Stimulated activated CD8-positive, alpha-beta memory T cell treated with anti-CD3 and anti-CD28 coated beads, Interleukin-12 subunit alpha, Interleukin-12 subunit beta, amount 100 ng/mL, for 1 hour (primary cell): ENCODE data around the gene C12orf76.
"Not testable (repeated sequence)": the region's sequence is repeated elsewhere in the genome, so short reads cannot be mapped to it uniquely, and the experiment has no call there.

Experiments
- DNase-seq: peaks from one replicate; pipeline ENCODE4 v3.0.0-alpha.2; 2020; ENCODE audit warnings: low read depth

C12orf76 gene

DNA sequence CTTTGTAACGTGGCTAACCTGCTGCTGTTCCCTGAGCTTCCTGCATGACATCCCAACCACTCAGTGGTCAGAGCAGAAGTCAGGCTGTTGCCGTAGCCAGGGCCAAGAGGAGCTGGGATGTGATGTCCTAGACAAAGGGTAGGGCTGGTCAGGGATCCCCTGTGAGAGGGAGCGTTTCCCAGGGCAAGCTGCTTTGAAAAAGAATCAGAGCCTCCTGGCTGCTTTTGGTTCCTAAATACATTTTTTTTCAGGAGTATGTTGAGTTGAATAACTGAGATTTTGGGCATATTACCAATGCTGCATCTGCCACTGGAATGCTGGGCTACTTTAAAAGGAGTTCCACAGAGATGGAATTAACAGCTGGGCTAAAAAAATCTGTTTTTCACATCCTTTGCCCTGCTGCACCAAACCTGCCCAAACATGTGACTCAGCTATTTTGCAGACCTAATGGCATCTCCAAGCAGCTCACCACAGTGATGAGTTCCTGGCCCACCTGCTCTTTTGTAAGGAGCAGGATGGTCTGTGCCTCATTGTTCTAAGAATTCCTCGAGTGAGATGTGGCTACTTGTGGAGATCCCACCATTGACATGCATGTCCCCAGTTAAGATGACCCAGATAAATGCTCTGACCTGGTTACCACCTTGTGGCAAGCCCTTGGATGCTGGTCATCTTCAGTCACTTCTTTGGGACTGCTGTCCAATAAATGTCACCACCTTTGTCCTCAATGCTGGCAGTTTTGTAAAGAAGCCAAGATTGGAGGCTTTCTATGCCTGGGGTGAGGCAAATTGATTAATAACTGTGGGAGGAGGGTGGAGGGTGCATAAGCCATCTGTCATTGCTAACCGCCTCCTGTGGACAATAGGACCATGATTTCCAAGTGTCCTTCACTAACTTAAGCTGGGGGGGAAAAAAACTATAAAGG lies 25.0 kb downstream of the C12orf76 start:
- DNase-seq: no peak

DNA sequence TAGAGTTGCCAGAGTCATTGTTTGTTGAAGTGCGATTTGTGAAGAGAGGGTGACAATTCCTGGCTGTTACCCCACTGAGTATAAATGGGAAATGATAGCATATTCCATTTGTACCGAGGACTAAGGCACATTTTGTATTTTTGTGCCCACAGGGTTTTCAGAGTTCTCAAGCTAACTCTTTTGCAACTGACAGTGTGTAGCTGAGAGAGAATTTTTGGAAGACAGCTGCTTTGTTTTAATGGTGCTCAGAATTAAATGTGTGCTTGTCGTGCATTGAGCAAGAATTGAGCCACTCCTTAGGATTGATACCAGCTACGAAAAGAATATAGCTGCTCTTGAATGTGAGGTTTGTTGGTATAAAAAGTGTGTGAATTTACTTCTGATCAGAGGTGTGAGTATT lies 27.4 kb downstream of the C12orf76 start:
- DNase-seq: no peak

DNA sequence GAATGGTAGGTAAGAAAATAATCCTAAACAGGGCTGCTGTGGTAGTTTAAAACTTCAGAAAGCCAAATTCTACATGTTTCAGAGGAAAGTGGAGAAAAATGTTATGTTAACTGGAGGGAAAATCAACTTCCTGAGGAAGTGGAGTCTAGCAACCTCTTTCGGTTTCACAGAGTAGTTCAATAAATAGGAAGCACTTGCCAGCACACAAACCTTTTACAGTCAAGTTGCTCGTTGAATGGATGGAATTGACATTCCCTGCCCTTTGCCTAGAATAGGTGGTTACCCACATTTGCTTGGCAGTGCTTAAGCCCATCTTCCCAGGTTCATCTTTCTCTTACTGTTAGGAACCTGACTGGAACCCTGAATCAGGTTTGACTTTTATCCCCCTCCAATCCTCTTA lies 33.2 kb downstream of the C12orf76 start:
- DNase-seq: no peak

DNA sequence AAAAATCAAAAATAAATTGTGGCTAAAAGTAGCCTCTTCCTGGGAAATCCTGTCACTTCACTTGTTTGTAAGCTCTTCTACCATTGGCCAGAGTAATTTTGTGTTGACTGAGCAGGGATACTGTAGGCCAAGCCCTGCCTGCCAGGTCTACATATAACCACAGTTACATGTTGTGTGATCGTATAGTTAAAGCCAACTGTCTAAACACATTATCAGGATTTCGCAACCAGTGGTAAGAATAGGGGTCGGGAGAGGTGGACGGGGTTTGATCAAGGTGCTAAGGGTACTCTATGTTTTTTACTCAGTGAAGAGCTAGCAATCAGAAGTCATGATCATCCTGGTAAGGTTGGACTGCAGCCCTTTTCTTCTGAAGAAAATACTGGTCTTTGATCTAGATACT lies 35.7 kb downstream of the C12orf76 start:
- DNase-seq: no peak

DNA sequence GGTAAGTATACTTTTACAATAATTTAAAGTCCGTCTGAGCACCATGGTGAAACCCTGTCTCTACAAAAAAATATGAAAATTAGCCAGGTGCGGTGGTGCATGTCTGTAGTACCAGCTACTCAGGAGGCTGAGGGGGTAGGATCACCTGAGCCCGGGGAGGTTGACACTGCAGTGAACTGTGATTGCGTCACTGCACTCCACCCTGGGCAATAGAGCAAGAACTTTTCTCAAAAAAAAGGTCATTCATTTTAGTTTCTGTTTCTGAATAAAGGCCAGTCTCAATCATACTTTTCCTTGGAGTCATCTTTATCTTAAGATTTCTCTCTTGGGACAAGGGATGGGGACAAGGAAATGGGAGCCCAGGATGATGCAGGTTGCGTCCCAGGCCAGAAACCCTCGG lies 36.2 kb downstream of the C12orf76 start:
- no peak for DNase-seq

DNA sequence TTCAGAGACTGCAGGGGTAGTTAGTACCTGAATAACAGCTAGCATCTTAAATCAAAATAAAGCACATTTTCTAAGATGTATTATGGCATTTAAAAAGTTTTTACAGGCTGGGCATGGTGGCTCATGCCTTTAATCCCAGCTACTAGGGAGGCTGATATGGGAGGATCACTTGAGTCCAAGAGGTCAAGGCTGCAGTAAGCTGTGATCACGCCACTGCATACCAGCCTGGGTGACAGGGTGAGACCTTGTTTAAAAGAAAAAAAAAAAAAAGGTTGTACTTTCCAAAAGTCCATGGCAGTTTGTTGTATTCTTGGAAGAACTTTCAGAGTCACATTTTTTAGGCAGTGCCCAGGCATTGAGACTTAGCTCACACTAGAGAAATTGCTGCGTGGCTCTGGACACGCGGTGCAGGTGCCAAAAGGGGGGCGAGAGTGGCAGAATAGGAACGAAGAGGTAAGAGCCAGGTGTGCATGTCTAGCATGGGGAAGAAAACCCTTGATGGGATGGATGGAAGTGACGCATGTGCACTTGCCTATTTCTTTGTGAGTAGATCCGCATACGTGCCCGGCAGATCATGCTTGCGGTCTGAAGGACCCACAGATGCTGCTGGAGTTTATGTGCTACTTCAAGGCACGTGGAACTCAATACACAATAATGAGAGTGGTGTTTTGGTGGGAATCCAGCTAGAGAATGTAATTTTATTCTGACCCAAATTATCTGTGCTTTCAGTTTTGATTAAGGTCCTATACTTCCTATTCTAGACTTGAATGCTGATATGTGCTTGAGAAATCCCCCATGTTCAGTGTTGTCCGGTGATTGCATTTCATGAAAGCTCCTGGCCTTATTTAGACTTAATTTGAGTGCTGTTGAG lies 37.2 kb downstream of the C12orf76 start:
- no peak for DNase-seq

DNA sequence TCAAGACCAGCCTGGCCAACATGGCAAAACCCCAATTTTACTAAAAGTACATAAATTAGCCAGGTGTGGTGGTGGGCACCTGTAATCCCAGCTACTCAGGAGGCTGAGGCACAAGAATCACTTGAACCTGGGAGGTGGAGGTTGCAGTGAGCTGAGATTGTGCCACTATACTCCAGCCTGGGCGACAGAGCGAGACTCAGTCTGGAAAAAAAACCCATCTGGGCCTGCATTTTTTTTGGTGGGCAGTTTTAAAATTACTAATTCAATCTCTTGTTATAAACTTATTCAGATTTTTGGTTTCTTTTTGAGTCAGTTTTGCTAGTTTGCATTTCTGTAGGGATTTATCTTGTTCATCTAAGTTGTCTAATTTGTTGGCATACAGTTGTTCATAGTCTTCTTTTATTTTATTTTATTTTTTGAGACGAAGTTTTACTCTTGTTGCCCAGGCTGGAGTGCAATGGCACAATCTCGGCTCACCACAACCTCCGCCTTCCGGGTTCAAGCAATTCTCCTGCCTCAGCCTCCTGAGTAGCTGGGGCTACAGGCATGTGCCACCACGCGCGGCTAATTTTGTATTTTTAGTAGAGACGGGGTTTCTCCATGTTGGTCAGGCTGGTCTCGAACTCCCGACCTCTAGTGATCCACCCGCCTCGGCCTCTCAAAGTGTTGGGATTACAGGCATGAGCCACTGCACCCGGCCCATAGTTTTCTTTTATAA lies 39.5 kb downstream of the C12orf76 start:
- not testable (repeated sequence) for DNase-seq

DNA sequence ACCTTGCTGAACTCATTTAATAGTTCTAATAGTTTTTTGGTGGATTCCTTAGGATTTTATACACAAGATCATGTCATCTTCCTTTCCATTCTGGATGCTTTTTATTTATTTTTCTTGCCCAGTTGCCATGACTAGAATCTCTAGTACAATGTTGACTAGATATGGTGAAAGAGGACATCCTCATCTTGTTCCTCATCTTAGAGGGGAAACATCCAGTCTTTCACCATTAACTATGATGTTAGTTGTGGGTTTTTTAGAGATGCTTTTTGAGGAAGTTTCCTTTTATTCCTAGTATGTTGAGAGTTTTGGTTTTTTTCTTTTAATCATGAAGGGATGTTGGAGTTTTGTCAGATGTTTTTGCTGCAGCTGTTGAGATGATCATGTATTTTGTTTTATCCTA lies 40.4 kb downstream of the C12orf76 start:
- no peak for DNase-seq

DNA sequence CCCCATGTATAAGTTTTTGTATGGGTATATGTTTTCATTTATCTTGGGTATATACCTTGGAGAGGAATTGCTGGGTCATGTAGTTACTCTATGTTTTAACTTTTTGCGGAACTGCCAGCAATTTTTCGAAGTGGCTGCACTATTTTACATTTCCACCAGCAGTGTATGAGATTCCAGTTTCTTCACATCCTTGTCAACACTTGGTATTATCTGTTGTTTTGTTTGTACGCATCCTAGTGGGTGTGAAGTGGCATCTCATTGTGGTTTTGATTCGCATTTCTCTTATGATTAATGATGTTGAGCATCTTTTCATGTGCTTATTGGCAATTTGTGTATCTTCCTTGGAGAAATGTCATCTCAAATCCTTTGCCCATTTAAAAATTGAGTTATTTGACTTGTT lies 42.2 kb downstream of the C12orf76 start:
- DNase-seq: no peak

DNA sequence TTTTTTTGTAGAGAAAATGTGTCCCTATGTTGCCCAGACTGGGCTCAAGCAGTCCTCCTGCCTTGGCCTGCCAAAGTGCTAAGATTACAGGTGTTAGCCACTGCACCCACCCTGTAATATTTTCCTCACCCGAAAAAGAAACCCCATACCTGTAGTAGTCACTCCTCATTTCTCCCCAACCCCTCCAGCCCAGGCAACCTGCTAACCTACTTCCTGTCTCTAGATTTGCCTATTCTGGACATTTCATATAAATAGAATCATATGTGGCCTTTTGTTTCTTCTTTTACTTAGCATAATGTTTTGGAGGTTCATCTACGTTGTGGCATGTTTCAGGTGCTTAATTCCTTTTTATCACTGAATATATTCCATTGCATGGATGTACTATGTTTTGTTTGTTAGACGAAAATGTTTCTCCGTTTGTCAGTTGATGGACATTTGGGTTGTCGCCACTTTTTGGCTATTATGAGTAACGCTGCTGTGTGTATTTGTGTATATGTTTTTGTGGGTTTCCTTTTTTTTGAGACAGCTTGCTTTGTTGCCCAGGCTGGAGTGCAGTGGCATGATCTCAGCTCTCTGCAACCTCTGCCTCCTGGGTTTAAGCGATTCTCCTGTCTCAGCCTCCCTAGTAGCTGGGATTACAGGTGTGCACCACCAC lies 42.9 kb downstream of the C12orf76 start:
- DNase-seq: no peak

DNA sequence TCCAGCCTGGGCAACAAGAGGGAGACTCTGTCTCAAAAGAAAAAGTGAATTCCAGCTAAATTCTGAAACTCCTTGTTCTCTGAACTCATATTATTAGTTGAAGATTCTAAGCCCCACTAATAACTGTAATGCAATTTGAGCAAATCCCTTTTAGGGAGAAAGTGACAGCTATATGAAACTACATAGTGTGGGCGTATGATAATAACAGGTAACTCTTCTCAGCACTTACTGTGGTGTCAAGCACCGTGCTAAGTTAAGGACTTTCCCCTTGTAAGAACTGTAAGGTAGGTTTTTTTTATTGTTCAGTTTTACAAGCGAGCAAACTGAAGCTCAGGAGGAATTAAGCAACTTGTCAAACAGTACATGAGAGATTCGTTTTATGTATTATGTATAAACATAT lies 43.7 kb downstream of the C12orf76 start:
- DNase-seq: no peak

DNA sequence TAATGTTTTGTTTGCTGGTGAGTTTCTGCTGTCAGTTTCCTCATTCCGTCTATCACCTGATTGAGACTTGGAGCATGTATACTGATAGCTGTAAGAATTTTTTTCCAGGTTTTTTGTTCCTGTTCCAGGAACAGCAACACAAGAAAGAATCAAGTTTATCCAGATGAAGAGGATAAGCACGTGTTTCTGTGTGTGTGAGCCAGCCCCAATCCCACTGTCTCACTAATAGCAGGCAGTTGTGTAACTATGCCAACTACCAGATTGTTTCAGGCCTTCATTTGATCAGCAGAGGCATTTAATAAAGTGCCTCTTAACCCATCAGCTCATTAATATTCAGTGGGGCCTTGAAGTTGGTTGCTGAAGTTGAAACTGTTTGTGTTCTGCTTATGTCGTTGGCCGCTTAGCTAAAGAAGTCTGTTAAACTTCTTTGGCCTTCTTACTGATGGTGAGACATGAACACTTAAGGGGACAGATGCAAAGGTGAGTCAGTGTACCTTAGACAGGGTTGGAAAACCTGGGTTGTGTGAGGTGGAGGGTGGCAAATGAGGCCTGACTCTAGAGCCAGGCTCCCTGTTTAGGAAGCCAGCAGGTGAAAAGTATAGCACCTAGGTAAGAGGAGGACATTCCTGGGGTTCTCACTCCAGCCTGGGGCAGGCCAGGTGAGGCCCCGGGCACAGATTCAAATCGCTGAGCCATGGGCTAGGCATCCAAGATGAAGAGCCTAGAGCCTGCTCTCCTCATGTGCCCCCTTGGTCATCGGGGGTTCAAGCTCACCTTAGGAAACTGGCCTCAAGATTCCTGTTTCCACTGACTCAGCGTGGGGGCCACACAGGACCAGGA lies 45.4 kb downstream of the C12orf76 start:
- no peak for DNase-seq

DNA sequence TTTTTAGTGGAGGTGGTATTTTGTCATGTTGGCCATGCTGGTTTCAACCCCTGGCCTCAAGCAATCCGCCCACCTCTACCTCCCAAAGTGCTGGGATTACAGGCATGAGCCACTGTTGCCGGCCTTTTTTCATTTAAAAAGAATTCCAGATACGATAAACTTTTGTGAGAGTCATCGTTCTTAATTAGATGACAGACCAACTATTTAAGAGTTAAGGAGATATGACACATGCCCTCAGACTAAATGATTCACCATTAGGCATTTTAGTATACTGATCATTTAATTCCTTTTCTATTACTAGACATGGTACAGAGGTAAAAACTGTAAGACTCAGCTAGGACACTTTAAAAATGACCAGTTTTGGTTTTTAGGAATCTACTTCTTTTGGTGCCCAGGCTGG lies 46.7 kb downstream of the C12orf76 start:
- no peak for DNase-seq

DNA sequence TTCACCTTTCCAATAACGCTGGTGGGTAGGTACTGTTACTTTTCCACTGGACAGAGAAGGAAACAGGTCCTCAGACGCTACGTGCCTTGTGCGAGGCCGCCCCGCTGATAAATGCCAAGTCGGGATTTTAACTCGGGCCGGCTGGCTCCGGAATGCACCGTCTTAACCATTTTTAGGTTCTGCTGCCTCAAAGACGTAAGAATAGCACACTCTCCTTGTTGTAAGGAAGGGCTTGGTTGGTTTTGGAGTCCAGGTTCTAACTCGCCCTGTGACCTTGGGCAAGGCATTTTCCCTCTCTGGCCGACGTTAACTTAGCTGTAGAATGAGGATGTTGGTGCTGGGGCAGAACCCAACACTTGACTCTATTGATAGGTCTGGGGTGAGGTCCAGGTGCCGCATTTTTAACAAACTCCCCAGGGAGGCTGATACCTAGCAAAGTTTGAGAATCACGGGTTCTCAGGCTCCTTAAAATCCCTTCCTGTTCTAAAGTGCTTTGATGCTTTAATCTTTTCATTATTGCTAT lies 48.3 kb downstream of the C12orf76 start:
- DNase-seq: no peak

DNA sequence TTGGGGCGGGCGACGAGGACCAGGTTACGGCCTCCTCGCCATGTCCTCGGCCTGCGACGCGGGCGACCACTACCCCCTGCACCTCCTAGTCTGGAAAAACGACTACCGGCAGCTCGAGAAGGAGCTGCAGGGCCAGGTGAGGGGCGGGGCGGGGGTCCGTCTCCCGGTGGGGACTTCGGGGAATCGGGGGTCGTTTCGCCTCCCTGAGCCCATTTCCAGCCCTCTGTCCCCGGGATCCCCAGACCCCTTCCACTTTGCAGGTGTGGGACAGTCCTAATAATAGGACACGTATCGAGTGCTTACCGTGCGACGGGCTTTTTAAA lies 48.7 kb downstream of the C12orf76 start:
- no peak for DNase-seq

DNA sequence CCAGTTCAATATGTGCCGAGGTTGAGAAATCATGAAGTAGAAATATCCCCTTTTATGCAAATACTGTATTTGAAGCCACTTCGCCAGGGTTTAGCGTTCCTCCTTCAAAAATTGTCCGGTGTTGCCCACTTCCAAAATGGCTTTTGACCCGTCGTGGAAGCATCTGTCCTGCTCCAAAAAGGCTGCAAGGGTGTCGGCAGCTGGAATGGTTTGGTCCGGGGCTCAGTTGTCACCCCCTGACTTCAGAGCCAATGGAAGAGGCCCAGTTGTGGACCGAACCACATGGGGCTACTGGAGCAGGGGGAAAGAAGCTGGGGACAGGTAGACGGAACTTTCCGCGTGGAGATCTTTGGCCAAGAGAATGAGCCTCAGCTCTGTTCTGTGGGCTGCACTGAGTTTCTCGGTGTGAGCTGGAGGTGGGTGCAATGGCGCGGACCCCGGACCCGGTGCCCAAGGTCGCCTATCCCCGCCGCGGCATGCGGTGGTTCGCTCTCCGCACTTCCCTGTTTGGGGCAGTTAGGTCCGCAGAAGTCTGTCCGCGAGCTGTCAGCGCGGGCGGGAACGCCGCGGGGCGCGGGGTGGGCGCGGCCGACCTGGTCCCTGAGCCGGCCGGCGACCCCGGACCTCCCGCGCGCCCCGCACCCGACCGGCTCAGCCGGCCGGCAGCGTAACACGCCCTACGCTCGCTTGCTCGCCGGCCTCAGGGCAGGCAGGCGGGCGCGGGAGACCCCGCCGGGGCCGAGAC lies 49.2 kb downstream of the C12orf76 start, which contains the start of gene ANKRD13A:
Gene ANKRD13A (plus strand): TSS at position 527 of the 745 bp plus-strand sequence. CDS start 259 bp downstream, outside the sequence.
- peak; percentile 70 for DNase-seq

DNA sequence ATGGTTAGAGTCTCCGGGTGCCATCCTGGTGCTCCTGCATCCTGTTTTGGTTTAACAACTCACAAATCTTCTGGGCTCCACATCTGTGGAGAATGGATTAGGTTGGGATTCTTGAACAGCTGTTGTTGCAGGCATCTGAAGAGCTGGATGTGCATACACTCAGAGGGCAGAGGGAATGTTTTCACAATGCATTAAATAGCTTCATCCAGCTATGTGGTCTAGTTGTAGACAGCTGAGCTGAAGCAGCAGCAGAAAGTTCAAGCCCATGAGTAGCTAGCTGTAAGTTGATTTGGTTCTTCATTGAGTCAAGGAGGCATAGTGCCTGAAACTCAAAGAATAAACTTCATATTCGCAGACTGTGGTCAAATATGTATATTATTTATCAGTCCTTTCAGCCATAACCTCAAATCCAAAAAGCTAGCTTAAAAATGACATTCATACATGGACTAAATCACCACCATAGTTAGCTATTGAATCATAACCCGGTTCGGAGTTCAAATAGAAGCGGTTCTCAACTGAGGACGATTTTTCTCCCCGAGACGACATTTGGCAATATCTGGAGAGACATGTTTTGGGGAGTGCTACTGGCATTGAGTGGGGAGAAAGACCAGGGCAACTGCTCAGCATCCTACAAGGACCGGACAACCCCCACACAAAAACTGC lies 50.0 kb downstream of the C12orf76 start:
- DNase-seq: no peak

DNA sequence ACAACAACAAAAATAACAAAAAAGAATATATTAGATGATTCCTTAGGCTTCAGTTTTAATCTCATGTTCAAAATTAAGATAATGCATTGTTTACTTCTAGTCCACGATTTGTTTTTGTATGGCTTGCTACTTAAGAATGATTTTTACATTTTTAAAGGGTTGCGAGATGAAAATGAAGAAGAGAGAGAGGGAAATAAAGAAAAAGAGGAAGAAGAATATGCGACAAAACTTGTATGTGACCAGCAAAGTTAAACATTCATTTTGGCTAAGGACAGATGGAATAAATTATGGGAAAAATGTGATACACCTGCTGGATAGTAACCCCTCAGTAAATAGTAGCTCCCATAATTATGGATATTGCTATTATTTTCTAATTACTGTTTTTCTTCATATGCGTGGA lies 50.9 kb downstream of the C12orf76 start:
- no peak for DNase-seq

DNA sequence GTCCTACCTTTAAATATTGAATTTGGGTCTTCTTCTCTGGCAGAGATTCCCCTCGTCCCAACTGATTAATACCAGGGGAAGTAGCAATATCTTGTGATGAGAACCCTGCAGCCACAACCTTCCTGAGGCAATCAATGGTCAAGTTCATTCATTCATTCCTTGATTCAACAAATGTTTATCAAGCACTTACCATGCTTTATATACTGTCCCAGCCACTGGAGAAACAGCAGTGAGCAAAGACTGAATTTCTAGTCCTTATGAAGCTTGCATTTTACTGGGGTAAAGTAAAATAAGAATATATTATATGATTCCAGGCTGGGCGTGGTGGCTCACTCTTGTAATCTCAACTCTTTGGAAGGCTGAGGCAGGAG lies 51.9 kb downstream of the C12orf76 start:
- no peak for DNase-seq
